Mesendoderm (in vitro differentiated cells): ENCODE measurements around the gene PLPPR3.

Experiments
- DNase-seq: peaks from one replicate; pipeline ENCODE4 v3.0.0; 2013
- H2AK5ac ChIP-seq: 2 replicates; pipeline ENCODE4 v1.6.1; 2013; ENCODE audit warnings: low read length, inconsistent platforms
- H2BK120ac ChIP-seq: 2 replicates; pipeline ENCODE4 v1.6.1; 2013; ENCODE audit warnings: low read depth, mild to moderate bottlenecking, low read length, moderate library complexity, mixed read lengths
- H2BK15ac ChIP-seq: replicated peaks from 2 replicates; pipeline ENCODE4 v1.6.1; 2013; ENCODE audit warnings: low read depth, mild to moderate bottlenecking, moderate library complexity
- H2BK5ac ChIP-seq: 2 replicates; pipeline ENCODE4 v1.6.1; 2013; ENCODE audit warnings: low read length, inconsistent platforms
- H3K18ac ChIP-seq: 2 replicates; pipeline ENCODE4 v1.6.1; 2013; ENCODE audit warnings: mild to moderate bottlenecking, low read length, mixed read lengths
- H3K23ac ChIP-seq: one replicate; pipeline ENCODE4 v1.6.1; 2013; ENCODE audit warnings: low read length
- H3K27ac ChIP-seq: 2 replicates; pipeline ENCODE4 v1.5.1; 2013; ENCODE audit warnings: low read depth, mild to moderate bottlenecking, inconsistent platforms, low read length, moderate library complexity
- H3K27me3 ChIP-seq: 2 replicates; pipeline ENCODE4 v1.6.1; 2013; ENCODE audit warnings: low read length, control low read depth, mild to moderate bottlenecking, inconsistent platforms; ENCODE audit not compliant: insufficient read depth, poor library complexity
- H3K36me3 ChIP-seq: 2 replicates; pipeline ENCODE4 v1.6.1; 2013; ENCODE audit warnings: low read length, inconsistent platforms; ENCODE audit not compliant: control insufficient read depth, insufficient read depth
- H3K4ac ChIP-seq: one replicate; pipeline ENCODE4 v1.6.1; 2013; ENCODE audit warnings: low read depth, mild to moderate bottlenecking, low read length, moderate library complexity
- H3K4me1 ChIP-seq: 2 replicates; pipeline ENCODE4 v1.6.1; 2013; ENCODE audit warnings: low read depth, low read length, inconsistent platforms; ENCODE audit not compliant: control insufficient read depth
- H3K4me2 ChIP-seq: 2 replicates; pipeline ENCODE4 v1.6.1; 2013; ENCODE audit warnings: low read length
- H3K4me3 ChIP-seq: 2 replicates; pipeline ENCODE4 v1.5.1; 2013; ENCODE audit warnings: mild to moderate bottlenecking, low read length
- H3K56ac ChIP-seq: one replicate; pipeline ENCODE4 v1.6.1; 2013; ENCODE audit warnings: low read length
- H3K79me1 ChIP-seq: 2 replicates; pipeline ENCODE4 v1.6.1; 2013; ENCODE audit warnings: low read length, inconsistent platforms
- H3K79me2 ChIP-seq: 2 replicates; pipeline ENCODE4 v1.6.1; 2013; ENCODE audit warnings: mild to moderate bottlenecking, low read length; ENCODE audit not compliant: control insufficient read depth, insufficient read depth
- H3K9ac ChIP-seq: 2 replicates; pipeline ENCODE4 v1.6.1; 2013; ENCODE audit warnings: low read length, inconsistent platforms
- H4K5ac ChIP-seq: one replicate; pipeline ENCODE4 v1.6.1; 2013; ENCODE audit warnings: low read length
- H4K8ac ChIP-seq: one replicate; pipeline ENCODE4 v1.6.1; 2013; ENCODE audit warnings: low read depth, mild to moderate bottlenecking, control low read depth, low read length, moderate library complexity
- WGBS: extraction: QIAGEN DNeasy Blood & Tissue Kit; methylation state at CpG from one replicate; pipeline ENCODE4 v1.1.7; 2013; ENCODE audit warnings: low lambda C conversion rate, missing lambda C conversion rate; ENCODE audit not compliant: insufficient coverage; ENCODE audit errors: extremely low coverage; 5-methylcytosine and 5-hydroxymethylcytosine counted together

Gene PLPPR3

DNA sequence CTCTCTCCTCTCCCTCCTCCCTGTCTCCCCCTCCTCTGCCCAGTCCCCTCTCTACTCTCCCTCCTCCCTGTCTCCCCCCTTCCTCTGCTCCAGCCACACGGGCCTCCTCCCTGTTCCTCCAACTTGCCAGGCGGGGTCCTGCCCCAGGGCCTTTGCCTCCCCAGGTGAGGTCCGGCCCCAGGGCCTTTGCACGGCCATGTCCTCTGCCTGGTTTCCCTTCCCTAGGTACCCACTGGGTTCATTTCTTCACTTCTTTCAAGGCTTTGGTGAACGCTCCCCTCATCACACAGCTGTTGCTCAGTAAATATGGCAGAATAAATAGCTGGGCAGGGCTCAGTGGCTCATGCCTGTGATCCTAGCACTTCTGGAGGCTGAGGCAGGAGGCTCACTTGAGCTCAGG is 49.7 kb downstream of the PLPPR3 start:
- Histone ChIP-seq H3K4me1 (no peaks in the 10 kb centered on the region), H3K4ac (no peak overlapping the region), H3K27me3 (no peaks in the 10 kb centered on the region), H4K8ac (no peak overlapping the region), H3K23ac (no peak overlapping the region), H3K18ac (no peak overlapping the region), H3K4me3 (no peak overlapping the region), H2AK5ac (no peak overlapping the region), H3K36me3 (no peaks in the 10 kb centered on the region), H3K79me1 (no peaks in the 10 kb centered on the region), H3K56ac (no peak overlapping the region), H3K4me2 (no peak overlapping the region), H2BK120ac (no peak overlapping the region), H2BK15ac (no peak overlapping the region), H3K79me2 (no peaks in the 10 kb centered on the region), H2BK5ac (no peak overlapping the region), H3K27ac (no peak overlapping the region), H4K5ac (no peak overlapping the region), H3K9ac (no peak overlapping the region)
- DNase-seq: no peak
- no CpG with 5 or more reads among the region's 5 CpGs for WGBS

DNA sequence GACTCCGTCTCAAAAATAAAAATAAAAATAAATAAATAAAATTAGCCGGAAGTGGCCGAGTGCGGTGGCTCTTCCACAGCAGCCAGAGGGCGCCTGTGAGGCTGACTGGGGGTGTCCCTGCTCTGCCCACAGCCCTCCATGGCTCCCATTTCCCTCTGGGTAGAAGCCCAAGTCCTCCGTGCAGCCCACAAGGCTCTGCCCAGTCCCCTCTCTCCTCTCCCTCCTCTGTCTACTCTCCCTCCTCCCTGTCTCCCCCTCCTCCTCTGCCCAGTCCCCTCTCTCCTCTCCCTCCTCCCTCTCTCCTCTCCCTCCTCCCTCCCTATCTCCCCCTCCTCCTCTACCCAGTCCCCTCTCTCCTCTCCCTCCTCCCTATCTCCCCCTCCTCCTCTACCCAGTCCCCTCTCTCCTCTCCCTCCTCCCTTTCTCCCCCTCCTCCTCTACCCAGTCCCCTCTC is 50.4 kb downstream of the PLPPR3 start:
- DNase-seq: peak; percentile 71
- WGBS: no CpG with 5 or more reads among the region's 6 CpGs

DNA sequence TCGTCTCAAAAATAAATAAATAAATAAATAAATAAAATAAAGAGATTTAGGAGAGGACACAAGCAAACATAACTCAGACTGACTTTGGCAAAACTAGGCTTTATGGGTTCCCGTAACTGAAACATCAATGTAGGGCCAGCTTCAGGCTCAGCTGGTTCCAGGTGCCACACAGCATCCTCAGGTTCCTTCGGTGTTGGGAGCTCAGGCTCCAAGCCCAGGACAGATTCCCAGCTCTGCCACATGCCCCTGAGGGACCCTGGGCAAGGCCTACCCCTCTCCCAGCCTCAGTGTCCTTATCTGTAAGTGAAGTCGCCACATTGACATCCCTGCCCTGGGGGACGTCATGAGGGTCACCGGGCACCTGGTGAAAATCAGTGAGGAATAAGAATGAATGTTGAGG is 52.1 kb downstream of the PLPPR3 start:
- no CpG with 5 or more reads among the region's 6 CpGs for WGBS
- H3K4ac ChIP-seq: no peak overlapping the region
- no peaks in the 10 kb centered on the region for H3K27me3 ChIP-seq
- no peak overlapping the region for H3K27ac ChIP-seq
- H3K4me1 ChIP-seq: no peaks in the 10 kb centered on the region
- H3K4me2 ChIP-seq: no peak overlapping the region
- no peak overlapping the region for H3K9ac ChIP-seq
- H3K36me3 ChIP-seq: no peaks in the 10 kb centered on the region
- DNase-seq: no peak
- H4K5ac ChIP-seq: no peak overlapping the region
- no peak overlapping the region for H2AK5ac ChIP-seq
- no peaks in the 10 kb centered on the region for H3K79me2 ChIP-seq
- H2BK5ac ChIP-seq: no peak overlapping the region
- no peak overlapping the region for H3K23ac ChIP-seq
- H3K79me1 ChIP-seq: no peaks in the 10 kb centered on the region
- no peak overlapping the region for H3K56ac ChIP-seq
- H4K8ac ChIP-seq: no peak overlapping the region
- no peak overlapping the region for H3K4me3 ChIP-seq
- no peak overlapping the region for H2BK120ac ChIP-seq
- no peak overlapping the region for H2BK15ac ChIP-seq
- no peak overlapping the region for H3K18ac ChIP-seq

More for the DNA sequence above, 50.4 kb downstream of the PLPPR3 start:
- Histone ChIP-seq H3K36me3 (no peaks in the 10 kb centered on the region), H2BK120ac (no peak overlapping the region), H4K8ac (no peak overlapping the region), H3K79me1 (no peaks in the 10 kb centered on the region), H3K4me1 (no peaks in the 10 kb centered on the region), H3K56ac (no peak overlapping the region), H3K9ac (no peak overlapping the region), H3K27me3 (no peaks in the 10 kb centered on the region), H3K27ac (no peak overlapping the region), H3K23ac (no peak overlapping the region), H2AK5ac (no peak overlapping the region), H2BK15ac (no peak overlapping the region), H3K18ac (no peak overlapping the region), H3K4me3 (no peak overlapping the region), H4K5ac (no peak overlapping the region), H2BK5ac (no peak overlapping the region), H3K4me2 (no peak overlapping the region), H3K4ac (no peak overlapping the region), H3K79me2 (no peaks in the 10 kb centered on the region)

DNA sequence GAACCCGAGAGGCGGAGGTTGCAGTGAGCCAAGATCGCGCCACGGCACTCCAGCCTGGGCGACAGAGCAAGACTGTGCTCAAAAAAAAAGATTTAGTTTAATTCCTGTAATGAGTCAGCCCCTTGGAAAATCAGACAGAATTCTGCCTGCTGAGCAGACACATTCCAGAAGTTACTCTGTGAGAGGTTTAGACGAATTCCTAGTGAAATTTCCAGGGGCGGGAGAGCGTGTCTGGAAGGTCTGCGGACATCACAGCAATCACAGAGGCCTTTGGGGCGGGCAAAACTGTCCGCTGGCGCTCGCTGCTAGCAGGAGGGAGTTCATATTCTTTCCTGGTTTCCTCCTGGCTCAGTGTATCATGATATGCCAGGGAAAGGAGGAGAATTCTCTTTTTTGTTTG is 53.3 kb downstream of the PLPPR3 start:
- Histone ChIP-seq H3K27me3 (no peaks in the 10 kb centered on the region), H2BK15ac (no peak overlapping the region), H3K4me2 (no peak overlapping the region), H3K4ac (no peak overlapping the region), H3K4me1 (no peaks in the 10 kb centered on the region), H4K8ac (no peak overlapping the region), H2BK5ac (no peak overlapping the region), H3K79me2 (no peaks in the 10 kb centered on the region), H3K56ac (no peak overlapping the region), H3K79me1 (no peaks in the 10 kb centered on the region), H3K36me3 (no peaks in the 10 kb centered on the region), H3K18ac (no peak overlapping the region), H4K5ac (no peak overlapping the region), H3K9ac (no peak overlapping the region), H3K23ac (no peak overlapping the region), H3K4me3 (no peak overlapping the region), H2AK5ac (no peak overlapping the region), H3K27ac (no peak overlapping the region), H2BK120ac (no peak overlapping the region)
- WGBS: no CpG with 5 or more reads among the region's 14 CpGs
- DNase-seq: no peak

DNA sequence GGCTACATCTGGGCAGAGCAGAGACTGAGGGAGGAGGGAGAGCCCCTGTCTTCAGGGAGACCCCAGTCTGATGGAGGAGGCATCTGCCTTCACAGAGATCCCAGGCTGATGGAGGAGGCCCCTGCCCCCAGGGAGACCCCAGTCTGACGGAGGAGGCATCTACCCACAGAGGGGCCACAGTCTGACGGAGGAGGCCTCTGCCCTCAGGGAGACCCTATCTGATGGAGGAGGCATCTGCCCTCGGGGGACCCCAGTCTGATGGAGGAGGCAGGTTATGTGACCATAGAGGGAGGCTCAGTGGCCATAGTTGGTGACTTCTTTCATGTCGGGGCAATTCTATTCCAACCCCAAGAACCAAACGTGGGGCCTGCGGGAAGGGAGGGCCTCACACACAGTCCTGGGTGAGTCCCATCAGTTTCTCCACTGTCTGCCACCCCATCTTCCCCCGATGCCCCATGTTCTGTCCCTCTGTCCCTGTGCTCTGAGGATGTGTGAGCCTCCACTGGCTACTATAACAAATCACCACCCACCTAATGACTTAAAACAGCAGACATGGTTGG is 56.5 kb downstream of the PLPPR3 start:
- H3K18ac ChIP-seq: no peak overlapping the region
- H3K4ac ChIP-seq: no peak overlapping the region
- no peak overlapping the region for H3K9ac ChIP-seq
- H3K79me2 ChIP-seq: no peaks in the 10 kb centered on the region
- no peak for DNase-seq
- no peaks in the 10 kb centered on the region for H3K27me3 ChIP-seq
- no peak overlapping the region for H3K56ac ChIP-seq
- no peak overlapping the region for H2BK15ac ChIP-seq
- no peak overlapping the region for H3K4me3 ChIP-seq
- H3K23ac ChIP-seq: no peak overlapping the region
- no peak overlapping the region for H2BK5ac ChIP-seq
- H3K36me3 ChIP-seq: no peaks in the 10 kb centered on the region
- no peak overlapping the region for H2BK120ac ChIP-seq
- H4K5ac ChIP-seq: no peak overlapping the region
- no peak overlapping the region for H3K4me2 ChIP-seq
- H3K4me1 ChIP-seq: no peaks in the 10 kb centered on the region
- no peak overlapping the region for H2AK5ac ChIP-seq
- no peaks in the 10 kb centered on the region for H3K79me1 ChIP-seq
- no CpG with 5 or more reads among the region's 7 CpGs for WGBS
- no peak overlapping the region for H4K8ac ChIP-seq
- H3K27ac ChIP-seq: no peak overlapping the region

DNA sequence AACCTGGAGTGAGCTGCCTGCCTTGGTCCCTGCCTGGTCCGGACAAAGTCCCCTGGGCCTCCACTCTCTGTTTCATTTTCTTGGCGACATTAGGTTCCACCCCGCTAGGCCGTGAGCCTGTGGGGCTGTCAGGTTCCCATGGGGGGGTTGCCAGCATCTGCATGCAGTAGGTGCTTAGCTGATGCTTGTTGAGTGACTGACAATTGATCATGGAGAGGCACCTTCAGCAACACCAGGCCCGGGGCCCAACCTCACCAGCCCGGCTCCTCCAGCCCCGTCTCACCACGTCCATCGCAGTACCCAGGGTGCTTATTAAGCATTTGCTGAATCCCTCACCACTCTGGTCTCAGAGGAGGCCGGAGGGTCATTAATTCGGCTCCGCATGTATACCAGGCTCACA is 57.5 kb downstream of the PLPPR3 start:
- no peak overlapping the region for H3K4me3 ChIP-seq
- no peaks in the 10 kb centered on the region for H3K79me1 ChIP-seq
- no peak for DNase-seq
- no peak overlapping the region for H4K5ac ChIP-seq
- H3K9ac ChIP-seq: no peak overlapping the region
- no peak overlapping the region for H2AK5ac ChIP-seq
- H3K27ac ChIP-seq: no peak overlapping the region
- no peak overlapping the region for H2BK120ac ChIP-seq
- no peak overlapping the region for H2BK5ac ChIP-seq
- H3K23ac ChIP-seq: no peak overlapping the region
- H4K8ac ChIP-seq: no peak overlapping the region
- no peaks in the 10 kb centered on the region for H3K79me2 ChIP-seq
- no peak overlapping the region for H3K18ac ChIP-seq
- H3K27me3 ChIP-seq: no peaks in the 10 kb centered on the region
- H3K4ac ChIP-seq: no peak overlapping the region
- H3K4me1 ChIP-seq: no peaks in the 10 kb centered on the region
- WGBS: no CpG with 5 or more reads among the region's 12 CpGs
- no peak overlapping the region for H3K56ac ChIP-seq
- H3K4me2 ChIP-seq: no peak overlapping the region
- H3K36me3 ChIP-seq: no peaks in the 10 kb centered on the region
- no peak overlapping the region for H2BK15ac ChIP-seq
